HEK293 (cell line): Measurements from ENCODE around the gene LSM2.

ENCODE experiments used
- GLIS2 ChIP-seq: fragments of 450-650 bp; formaldehyde crosslinking; IDR thresholded peaks from 2 replicates; pipeline ENCODE4 v1.5.1; 2016; ENCODE audit warnings: missing biosample characterization, missing genetic modification characterization
- HOXA7 ChIP-seq: sonication (generic); formaldehyde crosslinking; IDR thresholded peaks from 2 replicates; pipeline ENCODE4 v1.8.1; 2022; ENCODE audit warnings: missing genetic modification reagents, borderline replicate concordance
- PRDM1 ChIP-seq: fragments of 450-650 bp; formaldehyde crosslinking; IDR thresholded peaks from 2 replicates; pipeline ENCODE4; 2016; ENCODE audit warnings: missing biosample characterization, missing genetic modification characterization
- PRDM10 ChIP-seq: fragments of 450-650 bp; formaldehyde crosslinking; IDR thresholded peaks from 2 replicates; pipeline ENCODE4 v1.5.1; 2016; ENCODE audit warnings: missing biosample characterization, missing genetic modification characterization
- SP2 ChIP-seq: fragments of 450-650 bp; formaldehyde crosslinking; IDR thresholded peaks from 2 replicates; pipeline ENCODE4 v1.5.1; 2016; ENCODE audit warnings: missing biosample characterization, missing genetic modification characterization
- TCF7L2 ChIP-seq: IDR thresholded peaks from 2 replicates; pipeline ENCODE4 v1.6.1; 2011; ENCODE audit warnings: low read depth, mild to moderate bottlenecking, inconsistent platforms, low read length, moderate library complexity, borderline replicate concordance
- ZBTB7A ChIP-seq: fragments of 450-650 bp; formaldehyde crosslinking; IDR thresholded peaks from 2 replicates; pipeline ENCODE4 v1.5.1; 2016; ENCODE audit warnings: low read depth, missing biosample characterization, missing genetic modification characterization
- ZEB2 ChIP-seq: fragments of 450-650 bp; formaldehyde crosslinking; IDR thresholded peaks from 2 replicates; pipeline ENCODE4 v1.5.1; 2016; ENCODE audit warnings: missing biosample characterization, missing genetic modification characterization
- ZNF18 ChIP-seq: fragments of 450-650 bp; formaldehyde crosslinking; IDR thresholded peaks from 2 replicates; pipeline ENCODE4 v1.5.1; 2016; ENCODE audit warnings: missing biosample characterization, missing genetic modification characterization
- ZNF302 ChIP-seq: fragments of 450-650 bp; formaldehyde crosslinking; IDR thresholded peaks from 2 replicates; pipeline ENCODE4 v1.5.1; 2016; ENCODE audit warnings: missing biosample characterization, missing genetic modification characterization, low read depth
- ZNF324 ChIP-seq: fragments of 450-650 bp; formaldehyde crosslinking; IDR thresholded peaks from 2 replicates; pipeline ENCODE4 v1.5.1; 2016; ENCODE audit warnings: missing biosample characterization, missing genetic modification characterization
- ZNF366 ChIP-seq: fragments of 450-650 bp; formaldehyde crosslinking; conservative IDR thresholded peaks from 2 replicates; pipeline ENCODE4 v1.5.1; 2016; ENCODE audit warnings: missing biosample characterization, missing genetic modification characterization
- ZNF704 ChIP-seq: fragments of 450-650 bp; formaldehyde crosslinking; IDR thresholded peaks from 2 replicates; pipeline ENCODE4 v1.5.1; 2016; ENCODE audit warnings: missing biosample characterization, missing genetic modification characterization
- ZNF777 ChIP-seq: fragments of 450-650 bp; formaldehyde crosslinking; IDR thresholded peaks from 2 replicates; pipeline ENCODE4 v1.5.1; 2017; ENCODE audit warnings: missing biosample characterization, missing genetic modification characterization, borderline replicate concordance
- ZNF792 ChIP-seq: fragments of 450-650 bp; formaldehyde crosslinking; IDR thresholded peaks from 2 replicates; pipeline ENCODE4 v1.5.1; 2016; ENCODE audit warnings: missing biosample characterization, missing genetic modification characterization
- ZXDB ChIP-seq: fragments of 450-650 bp; formaldehyde crosslinking; IDR thresholded peaks from 2 replicates; pipeline ENCODE4 v1.5.1; 2016; ENCODE audit warnings: missing biosample characterization, missing genetic modification characterization
- TF ChIP-seq, protein P1 (sequence below): fragments of 450-650 bp; formaldehyde crosslinking; IDR thresholded peaks from 2 replicates; pipeline ENCODE4 v1.5.1; 2016; ENCODE audit warnings: missing biosample characterization, missing genetic modification characterization
- TF ChIP-seq, protein P2 (sequence below): fragments of 450-650 bp; formaldehyde crosslinking; IDR thresholded peaks from 2 replicates; pipeline ENCODE4 v1.5.1; 2017; ENCODE audit warnings: missing biosample characterization, missing genetic modification characterization
- TF ChIP-seq, protein P3 (sequence below): fragments of 450-650 bp; formaldehyde crosslinking; IDR thresholded peaks from 2 replicates; pipeline ENCODE4 v1.5.1; 2017; ENCODE audit warnings: missing biosample characterization, missing genetic modification characterization
- TF ChIP-seq, protein P4 (sequence below): fragments of 450-650 bp; formaldehyde crosslinking; IDR thresholded peaks from 2 replicates; pipeline ENCODE4 v1.5.1; 2016; ENCODE audit warnings: missing biosample characterization, missing genetic modification characterization
- TF ChIP-seq, protein P5 (sequence below): fragments of 450-650 bp; formaldehyde crosslinking; IDR thresholded peaks from 2 replicates; pipeline ENCODE4 v1.5.1; 2016; ENCODE audit warnings: missing biosample characterization, missing genetic modification characterization

LSM2 gene

DNA sequence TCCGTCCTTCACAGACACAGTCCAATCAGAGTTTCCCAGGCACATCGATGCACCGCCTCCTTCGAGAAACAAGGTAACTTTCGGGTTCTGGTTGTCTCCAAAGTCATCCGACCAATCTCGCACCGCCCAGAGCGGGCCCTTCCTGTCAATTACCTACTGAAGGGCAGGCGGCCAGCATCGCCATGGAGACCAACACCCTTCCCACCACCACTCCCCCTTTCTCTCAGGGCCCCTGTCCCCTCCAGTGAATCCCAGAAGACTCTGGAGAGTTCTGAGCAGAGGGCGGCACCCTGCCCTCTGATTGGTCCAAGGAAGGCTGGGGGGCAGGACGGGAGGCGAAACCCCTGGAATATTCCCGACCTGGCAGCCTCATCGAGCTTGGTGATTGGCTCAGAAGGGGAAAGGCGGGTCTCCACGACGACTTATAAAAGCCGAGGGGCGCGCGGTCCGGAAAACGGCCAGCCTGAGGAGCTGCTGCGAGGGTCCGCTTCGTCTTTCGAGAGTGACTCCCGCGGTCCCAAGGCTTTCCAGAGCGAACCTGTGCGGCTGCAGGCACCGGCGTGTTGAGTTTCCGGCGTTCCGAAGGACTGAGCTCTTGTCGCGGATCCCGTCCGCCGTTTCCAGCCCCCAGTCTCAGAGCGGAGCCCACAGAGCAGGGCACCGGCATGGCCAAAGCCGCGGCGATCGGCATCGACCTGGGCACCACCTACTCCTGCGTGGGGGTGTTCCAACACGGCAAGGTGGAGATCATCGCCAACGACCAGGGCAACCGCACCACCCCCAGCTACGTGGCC is 20.7 kb upstream of the LSM2 start, which contains the start of gene HSPA1B (continued):
- peak; percentile 25 for TF ChIP-seq PRDM10 (tag by site-specific recombination)
- peak; percentile 70; the same call in 1 of the 2 replicates for TF ChIP-seq ZBTB7A (tag by site-specific recombination)
- peak; percentile 96 for TF ChIP-seq GLIS2 (tag by site-specific recombination)
- TF ChIP-seq, protein P1, sequence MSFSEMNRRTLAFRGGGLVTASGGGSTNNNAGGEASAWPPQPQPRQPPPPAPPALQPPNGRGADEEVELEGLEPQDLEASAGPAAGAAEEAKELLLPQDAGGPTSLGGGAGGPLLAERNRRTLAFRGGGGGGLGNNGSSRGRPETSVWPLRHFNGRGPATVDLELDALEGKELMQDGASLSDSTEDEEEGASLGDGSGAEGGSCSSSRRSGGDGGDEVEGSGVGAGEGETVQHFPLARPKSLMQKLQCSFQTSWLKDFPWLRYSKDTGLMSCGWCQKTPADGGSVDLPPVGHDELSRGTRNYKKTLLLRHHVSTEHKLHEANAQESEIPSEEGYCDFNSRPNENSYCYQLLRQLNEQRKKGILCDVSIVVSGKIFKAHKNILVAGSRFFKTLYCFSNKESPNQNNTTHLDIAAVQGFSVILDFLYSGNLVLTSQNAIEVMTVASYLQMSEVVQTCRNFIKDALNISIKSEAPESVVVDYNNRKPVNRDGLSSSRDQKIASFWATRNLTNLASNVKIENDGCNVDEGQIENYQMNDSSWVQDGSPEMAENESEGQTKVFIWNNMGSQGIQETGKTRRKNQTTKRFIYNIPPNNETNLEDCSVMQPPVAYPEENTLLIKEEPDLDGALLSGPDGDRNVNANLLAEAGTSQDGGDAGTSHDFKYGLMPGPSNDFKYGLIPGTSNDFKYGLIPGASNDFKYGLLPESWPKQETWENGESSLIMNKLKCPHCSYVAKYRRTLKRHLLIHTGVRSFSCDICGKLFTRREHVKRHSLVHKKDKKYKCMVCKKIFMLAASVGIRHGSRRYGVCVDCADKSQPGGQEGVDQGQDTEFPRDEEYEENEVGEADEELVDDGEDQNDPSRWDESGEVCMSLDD (tag by site-specific recombination): peak; percentile 52; the same call in 1 of the 2 replicates
- peak; percentile 97 for TF ChIP-seq SP2 (tag by site-specific recombination)
- TF ChIP-seq ZNF324 (tag by site-specific recombination): peak; percentile 72; the same call in 1 of the 2 replicates
- TF ChIP-seq ZEB2 (tag by site-specific recombination): peak; percentile 86
- TF ChIP-seq ZXDB: peak; percentile 56
- TF ChIP-seq, protein P2, sequence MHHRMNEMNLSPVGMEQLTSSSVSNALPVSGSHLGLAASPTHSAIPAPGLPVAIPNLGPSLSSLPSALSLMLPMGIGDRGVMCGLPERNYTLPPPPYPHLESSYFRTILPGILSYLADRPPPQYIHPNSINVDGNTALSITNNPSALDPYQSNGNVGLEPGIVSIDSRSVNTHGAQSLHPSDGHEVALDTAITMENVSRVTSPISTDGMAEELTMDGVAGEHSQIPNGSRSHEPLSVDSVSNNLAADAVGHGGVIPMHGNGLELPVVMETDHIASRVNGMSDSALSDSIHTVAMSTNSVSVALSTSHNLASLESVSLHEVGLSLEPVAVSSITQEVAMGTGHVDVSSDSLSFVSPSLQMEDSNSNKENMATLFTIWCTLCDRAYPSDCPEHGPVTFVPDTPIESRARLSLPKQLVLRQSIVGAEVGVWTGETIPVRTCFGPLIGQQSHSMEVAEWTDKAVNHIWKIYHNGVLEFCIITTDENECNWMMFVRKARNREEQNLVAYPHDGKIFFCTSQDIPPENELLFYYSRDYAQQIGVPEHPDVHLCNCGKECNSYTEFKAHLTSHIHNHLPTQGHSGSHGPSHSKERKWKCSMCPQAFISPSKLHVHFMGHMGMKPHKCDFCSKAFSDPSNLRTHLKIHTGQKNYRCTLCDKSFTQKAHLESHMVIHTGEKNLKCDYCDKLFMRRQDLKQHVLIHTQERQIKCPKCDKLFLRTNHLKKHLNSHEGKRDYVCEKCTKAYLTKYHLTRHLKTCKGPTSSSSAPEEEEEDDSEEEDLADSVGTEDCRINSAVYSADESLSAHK (tag by site-specific recombination): peak; percentile 53; the same call in 1 of the 2 replicates
- no peak for TF ChIP-seq ZNF18 (tag by site-specific recombination)
- no peak for TF ChIP-seq HOXA7 (CRISPR knock-in tag)
- no peak for TF ChIP-seq ZNF704
- TF ChIP-seq ZNF777 (tag by site-specific recombination): 0 out of 2 replicates have a peak, but pooled peaks have one; percentile 39
- TF ChIP-seq, protein P3, sequence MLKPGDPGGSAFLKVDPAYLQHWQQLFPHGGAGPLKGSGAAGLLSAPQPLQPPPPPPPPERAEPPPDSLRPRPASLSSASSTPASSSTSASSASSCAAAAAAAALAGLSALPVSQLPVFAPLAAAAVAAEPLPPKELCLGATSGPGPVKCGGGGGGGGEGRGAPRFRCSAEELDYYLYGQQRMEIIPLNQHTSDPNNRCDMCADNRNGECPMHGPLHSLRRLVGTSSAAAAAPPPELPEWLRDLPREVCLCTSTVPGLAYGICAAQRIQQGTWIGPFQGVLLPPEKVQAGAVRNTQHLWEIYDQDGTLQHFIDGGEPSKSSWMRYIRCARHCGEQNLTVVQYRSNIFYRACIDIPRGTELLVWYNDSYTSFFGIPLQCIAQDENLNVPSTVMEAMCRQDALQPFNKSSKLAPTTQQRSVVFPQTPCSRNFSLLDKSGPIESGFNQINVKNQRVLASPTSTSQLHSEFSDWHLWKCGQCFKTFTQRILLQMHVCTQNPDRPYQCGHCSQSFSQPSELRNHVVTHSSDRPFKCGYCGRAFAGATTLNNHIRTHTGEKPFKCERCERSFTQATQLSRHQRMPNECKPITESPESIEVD (tag by site-specific recombination): no peak
- no peak for TF ChIP-seq ZNF792 (tag by site-specific recombination)
- peak; percentile 64; the same call in 1 of the 2 replicates for TF ChIP-seq PRDM1
- TF ChIP-seq, protein P4, sequence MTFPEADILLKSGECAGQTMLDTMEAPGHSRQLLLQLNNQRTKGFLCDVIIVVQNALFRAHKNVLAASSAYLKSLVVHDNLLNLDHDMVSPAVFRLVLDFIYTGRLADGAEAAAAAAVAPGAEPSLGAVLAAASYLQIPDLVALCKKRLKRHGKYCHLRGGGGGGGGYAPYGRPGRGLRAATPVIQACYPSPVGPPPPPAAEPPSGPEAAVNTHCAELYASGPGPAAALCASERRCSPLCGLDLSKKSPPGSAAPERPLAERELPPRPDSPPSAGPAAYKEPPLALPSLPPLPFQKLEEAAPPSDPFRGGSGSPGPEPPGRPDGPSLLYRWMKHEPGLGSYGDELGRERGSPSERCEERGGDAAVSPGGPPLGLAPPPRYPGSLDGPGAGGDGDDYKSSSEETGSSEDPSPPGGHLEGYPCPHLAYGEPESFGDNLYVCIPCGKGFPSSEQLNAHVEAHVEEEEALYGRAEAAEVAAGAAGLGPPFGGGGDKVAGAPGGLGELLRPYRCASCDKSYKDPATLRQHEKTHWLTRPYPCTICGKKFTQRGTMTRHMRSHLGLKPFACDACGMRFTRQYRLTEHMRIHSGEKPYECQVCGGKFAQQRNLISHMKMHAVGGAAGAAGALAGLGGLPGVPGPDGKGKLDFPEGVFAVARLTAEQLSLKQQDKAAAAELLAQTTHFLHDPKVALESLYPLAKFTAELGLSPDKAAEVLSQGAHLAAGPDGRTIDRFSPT (tag by site-specific recombination): peak; percentile 80; the same call in 1 of the 2 replicates
- TF ChIP-seq TCF7L2: no peak
- TF ChIP-seq, protein P5, sequence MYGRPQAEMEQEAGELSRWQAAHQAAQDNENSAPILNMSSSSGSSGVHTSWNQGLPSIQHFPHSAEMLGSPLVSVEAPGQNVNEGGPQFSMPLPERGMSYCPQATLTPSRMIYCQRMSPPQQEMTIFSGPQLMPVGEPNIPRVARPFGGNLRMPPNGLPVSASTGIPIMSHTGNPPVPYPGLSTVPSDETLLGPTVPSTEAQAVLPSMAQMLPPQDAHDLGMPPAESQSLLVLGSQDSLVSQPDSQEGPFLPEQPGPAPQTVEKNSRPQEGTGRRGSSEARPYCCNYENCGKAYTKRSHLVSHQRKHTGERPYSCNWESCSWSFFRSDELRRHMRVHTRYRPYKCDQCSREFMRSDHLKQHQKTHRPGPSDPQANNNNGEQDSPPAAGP (tag by site-specific recombination): peak; percentile 87
- peak; percentile 91 for TF ChIP-seq ZNF366
- TF ChIP-seq ZNF302: no peak
